Right kidney (tissue), 1 donor: ENCODE data around the gene LGALS8.
"Not testable (repeated sequence)": the region's sequence is repeated elsewhere in the genome, so short reads cannot be mapped to it uniquely, and the experiment has no call there.

Experiments
- DNase-seq: peaks from one replicate; pipeline ENCODE4 v3.0.0-alpha.2; 2016

The LGALS8 gene

GRCh38 chr1:236535662-236536161 is 11.9 kb downstream of the LGALS8 start:
- DNase-seq, result no peak

DNA sequence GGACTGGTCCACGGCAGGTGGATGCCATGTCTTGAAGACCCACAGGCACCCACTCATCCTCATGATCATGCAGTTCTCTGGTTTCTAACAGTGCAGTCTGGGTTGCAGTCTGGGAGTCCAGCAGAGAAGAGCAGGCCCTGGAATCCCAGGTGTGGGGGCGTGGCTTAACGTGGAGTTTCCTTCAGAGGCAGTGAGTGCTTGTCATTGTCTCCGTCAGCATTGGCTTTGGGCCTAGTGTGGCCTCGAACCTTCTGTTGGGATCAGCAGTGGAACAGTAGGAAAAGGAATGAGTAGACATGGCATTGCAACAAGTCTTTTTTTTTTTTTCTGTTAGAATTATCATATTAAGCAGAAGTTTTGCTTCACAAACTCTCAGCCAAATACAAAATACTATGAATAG is 12.8 kb downstream of the LGALS8 start:
- DNase-seq, result no peak

DNA sequence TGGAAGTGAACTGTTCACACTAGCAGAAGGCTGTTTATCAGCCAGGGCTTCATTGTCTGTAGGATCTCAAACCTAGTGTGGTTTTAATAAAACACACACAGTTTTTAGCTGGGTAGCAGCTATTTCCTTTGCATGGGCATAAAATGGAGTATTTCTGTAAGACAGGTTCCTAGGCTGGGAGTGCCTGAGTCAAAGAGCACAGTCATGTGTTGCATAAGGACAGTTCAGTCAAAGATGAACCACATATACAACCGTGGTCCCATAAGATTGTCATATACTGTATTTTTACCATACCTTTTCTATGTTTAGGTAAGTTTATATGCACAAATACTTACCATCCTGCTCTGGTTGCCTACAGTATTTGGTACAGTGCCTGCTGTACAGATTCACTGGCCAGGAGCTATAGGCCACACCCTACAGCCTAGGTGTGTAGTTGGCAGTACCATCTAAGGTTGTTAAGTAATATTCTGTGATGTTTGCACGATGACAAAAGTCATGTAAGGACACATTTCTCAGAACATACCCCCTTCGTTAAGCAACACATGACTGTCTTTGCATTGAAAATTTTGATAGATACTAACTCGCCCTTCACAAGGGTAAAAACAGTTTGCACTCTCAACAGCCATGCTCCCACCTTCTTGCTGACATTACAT is 17.2 kb downstream of the LGALS8 start:
- no peak for DNase-seq

- no peak for DNase-seq
Observed at GRCh38 chr1:236541710-236542109, 17.9 kb downstream of the LGALS8 start.

GRCh38 chr1:236543065-236543669 is 19.4 kb downstream of the LGALS8 start:
- DNase-seq, result no peak

GRCh38 chr1:236545621-236546169 is 21.9 kb downstream of the LGALS8 start:
- no peak for DNase-seq

DNA sequence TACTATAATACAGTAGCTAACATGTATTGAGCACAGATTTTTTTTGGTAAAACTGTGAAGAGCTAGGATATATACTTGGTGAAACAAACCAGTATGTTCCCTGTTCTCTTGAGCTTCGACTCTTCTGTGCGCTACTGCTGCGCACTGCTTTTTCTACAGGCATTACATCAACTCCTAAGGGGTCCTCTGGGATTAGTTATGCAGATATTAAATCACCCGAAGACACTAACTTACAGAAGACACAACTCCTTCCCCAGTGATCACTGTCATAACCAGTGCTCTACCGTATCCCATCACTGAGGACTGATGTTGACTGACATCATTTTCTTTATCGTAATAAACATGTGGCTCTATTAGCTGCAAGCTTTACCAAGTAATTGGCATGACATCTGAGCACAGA is 24.7 kb downstream of the LGALS8 start:
- no peak for DNase-seq

GRCh38 chr1:236550961-236551851 is 27.4 kb downstream of the LGALS8 start:
- DNase-seq, result no peak

GRCh38 chr1:236552096-236552495 is 28.3 kb downstream of the LGALS8 start:
- no peak for DNase-seq

DNA sequence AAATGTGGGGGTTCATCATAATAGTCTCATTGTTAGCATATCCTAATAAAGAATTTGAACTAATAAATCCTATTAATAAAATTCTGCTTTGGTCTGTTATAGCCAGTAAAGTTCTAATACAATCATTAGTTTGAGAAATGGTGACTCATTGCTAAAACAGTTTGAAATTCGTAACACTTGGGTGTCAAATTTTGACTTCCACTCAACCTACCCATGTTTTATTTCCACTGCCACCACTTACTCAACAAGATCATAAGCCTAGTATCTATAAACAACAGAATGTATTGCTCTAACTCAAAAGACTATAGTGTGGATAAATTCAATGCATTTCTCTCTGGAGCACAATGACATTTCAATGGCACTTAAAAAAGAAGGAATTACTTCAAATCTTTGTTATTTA is 29.1 kb downstream of the LGALS8 start:
- no peak for DNase-seq

DNA sequence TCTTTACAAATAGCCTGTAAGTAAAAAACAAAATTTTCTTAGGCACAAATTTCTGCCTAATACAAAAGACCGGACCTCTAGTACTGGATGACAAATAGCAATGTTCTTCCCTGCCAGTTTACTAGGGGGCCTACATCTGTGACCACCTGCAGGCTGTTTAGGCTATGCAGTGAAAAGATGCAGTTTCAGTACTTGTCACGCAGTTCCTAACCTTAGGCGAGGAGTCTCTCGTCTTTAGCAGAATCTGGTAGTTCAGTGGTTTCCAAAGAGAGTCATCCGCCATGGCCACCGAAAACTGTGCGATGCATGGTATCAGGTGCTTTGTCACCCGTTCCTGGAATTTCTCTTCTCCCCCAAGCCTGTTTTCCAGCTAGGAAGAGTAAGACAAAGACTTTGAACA is 29.6 kb downstream of the LGALS8 start:
- DNase-seq, result no peak

- no peak for DNase-seq
Observed at GRCh38 chr1:236556606-236557005, 32.8 kb downstream of the LGALS8 start.

DNA sequence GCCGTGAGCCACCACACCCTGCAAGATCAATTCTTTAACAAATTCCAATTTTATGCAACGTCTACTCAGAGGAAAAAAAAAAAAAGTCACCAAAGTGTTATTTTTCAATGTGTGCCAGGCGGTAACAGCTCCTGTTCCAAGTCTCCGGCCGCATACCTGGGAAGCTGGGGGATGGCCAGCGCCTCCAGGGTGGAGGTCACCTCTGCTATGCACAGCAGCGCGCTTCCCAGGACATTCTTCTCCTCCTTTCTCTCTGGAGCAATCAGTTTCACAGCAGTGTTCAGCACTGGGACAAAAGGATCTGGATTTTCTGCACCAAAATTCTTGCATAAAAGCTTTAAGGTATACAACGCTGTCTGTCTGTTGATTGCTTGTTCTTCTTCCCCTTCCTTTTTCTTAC is 34.3 kb downstream of the LGALS8 start:
- DNase-seq, result no peak

DNA sequence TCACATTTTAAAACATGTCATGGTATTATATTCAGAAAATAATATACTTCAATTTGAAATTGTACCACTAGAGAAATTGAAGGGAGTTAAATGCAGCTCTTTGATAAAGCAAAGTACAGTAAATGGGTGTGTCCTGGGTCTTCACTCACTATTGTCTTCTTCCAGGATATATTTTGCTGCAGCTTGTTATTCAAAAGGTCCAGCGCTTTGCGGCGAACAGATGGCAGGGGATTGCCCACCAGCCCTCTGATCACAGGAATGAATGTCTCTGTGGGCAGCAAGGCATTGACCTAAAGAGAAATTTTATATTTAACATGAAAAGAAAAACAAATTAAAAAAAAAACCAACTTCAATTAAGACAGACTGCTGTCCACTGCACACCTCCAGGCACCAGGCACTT is 35.1 kb downstream of the LGALS8 start:
- DNase-seq, result no peak

- no peak for DNase-seq
Observed at GRCh38 chr1:236560213-236560771, 36.5 kb downstream of the LGALS8 start.

GRCh38 chr1:236561976-236562375 is 38.2 kb downstream of the LGALS8 start:
- DNase-seq, result no peak

DNA sequence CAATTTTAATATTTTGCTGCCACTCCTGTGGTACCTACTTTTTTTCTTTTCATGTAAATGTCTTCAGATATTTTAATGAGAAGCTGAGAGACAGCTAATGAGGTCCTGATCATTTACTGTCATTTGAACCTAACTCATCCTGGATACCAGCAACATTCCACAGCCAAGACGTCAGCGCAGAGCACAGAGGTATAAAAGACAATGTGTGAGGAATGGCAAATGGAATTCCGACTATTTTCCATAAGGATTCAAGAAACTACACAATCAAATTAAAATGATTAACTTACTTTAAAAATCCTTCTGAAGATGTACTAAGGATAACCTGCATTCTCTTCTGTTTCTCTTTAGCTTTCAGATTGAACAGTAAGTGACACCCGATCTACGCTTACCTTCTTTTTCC is 41.7 kb downstream of the LGALS8 start:
- no peak for DNase-seq

DNA sequence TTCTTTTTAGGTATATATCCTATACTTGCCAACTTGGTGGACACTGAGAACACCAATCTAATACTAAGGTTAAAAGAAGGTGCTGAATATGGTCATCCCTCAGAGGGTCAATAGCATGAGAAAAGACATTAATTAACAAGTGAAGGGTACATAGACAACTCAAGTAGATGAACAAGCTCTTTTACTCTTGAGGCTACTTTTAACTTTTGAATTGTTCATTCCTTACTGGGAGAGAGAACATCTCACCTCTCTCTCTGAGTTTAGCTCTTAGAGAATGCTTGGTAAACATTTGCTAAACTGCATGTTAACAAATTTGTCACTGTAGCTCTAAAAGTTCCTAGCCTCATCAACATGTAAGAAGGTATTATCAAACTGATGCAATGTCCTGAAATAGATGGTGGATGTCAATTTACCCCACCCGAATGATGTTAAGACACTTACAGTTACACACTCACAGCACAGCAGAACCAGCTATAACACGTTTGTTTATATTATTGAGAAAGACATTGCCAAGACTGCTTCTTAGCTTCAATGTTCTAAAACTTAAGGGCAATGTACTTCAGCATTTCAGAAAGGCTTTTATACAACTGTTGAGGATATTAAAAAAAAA is 44.6 kb downstream of the LGALS8 start:
- no peak for DNase-seq

GRCh38 chr1:236575523-236575922 is 51.7 kb downstream of the LGALS8 start:
- DNase-seq, result no peak

DNA sequence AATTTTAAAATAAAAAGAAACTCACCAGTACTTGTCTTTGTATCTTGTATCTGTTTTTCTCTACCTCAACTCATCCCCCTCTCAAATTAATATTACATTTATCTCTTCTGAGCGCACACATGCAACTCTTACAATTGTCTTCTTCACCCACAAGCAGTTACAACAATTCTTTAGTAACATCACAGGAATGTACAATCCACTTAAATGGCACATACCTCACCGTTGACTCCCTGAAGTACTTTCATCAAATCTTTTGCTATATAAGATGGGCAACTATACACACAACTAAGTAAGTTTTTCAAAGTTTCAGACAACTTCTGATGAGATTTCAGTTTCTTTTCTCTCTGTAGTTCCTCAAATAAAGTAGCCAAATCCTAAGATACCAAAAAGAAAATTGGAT is 52.2 kb downstream of the LGALS8 start:
- DNase-seq, result no peak

- DNase-seq, result not testable (repeated sequence)
Observed at GRCh38 chr1:236577041-236577440, 53.3 kb downstream of the LGALS8 start.

DNA sequence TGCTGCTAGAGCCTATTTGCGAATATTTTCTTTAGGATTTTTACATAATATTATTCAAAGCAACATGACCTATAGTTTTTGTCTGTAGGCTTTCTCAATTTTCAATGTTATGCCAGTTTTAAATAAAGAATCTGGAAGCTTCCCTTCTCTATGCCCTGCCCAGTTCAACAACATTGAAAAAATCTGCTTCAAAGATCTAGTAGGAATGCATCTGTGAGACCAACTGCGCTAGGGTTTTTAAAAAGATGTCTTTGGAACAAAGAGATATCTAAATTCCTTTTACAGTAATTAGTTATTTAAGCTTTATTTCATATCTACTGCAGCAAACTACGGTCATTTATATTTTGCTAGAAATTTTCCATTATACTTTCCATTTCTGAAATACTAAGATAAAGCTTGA is 54.9 kb downstream of the LGALS8 start:
- DNase-seq, result no peak
